EL (cell line): ENCODE measurements around the gene ROMO1.

Experiments
- DNase-seq: peaks from one replicate; pipeline ENCODE4 v3.0.0-alpha.2; 2016

Gene ROMO1

GRCh38 chr20:35699127-35699956, at the start of gene ROMO1, which contains the start of gene NFS1:
TSS of gene ROMO1 (plus strand) at chr20:35699405. CDS start at chr20:35699633, 228 bp downstream.
TSS of gene NFS1 (minus strand) at chr20:35699352. CDS start at chr20:35699288, 64 bp downstream.
- peak; percentile 86 for DNase-seq

GRCh38 chr20:35650632-35651031, 48.6 kb upstream of the ROMO1 start:
- DNase-seq = no peak

GRCh38 chr20:35651958-35652357, 47.2 kb upstream of the ROMO1 start:
- no peak for DNase-seq

- no peak for DNase-seq
These were observed 46.4 kb upstream of the ROMO1 start for GRCh38 chr20:35652641-35653429.

- no peak for DNase-seq
These were observed 45.8 kb upstream of the ROMO1 start for GRCh38 chr20:35653430-35653734.

GRCh38 chr20:35653893-35654292, 45.3 kb upstream of the ROMO1 start:
- no peak for DNase-seq

GRCh38 chr20:35654415-35654814, 44.8 kb upstream of the ROMO1 start:
- DNase-seq = no peak

GRCh38 chr20:35657271-35657670, 41.9 kb upstream of the ROMO1 start:
- DNase-seq = no peak

GRCh38 chr20:35660122-35660937, 38.9 kb upstream of the ROMO1 start:
- DNase-seq = no peak

- DNase-seq = peak; percentile 23
These were observed 38.2 kb upstream of the ROMO1 start for GRCh38 chr20:35661053-35661452.

- DNase-seq = no peak
These were observed 37.3 kb upstream of the ROMO1 start for GRCh38 chr20:35661908-35662307.

GRCh38 chr20:35662551-35662950, 36.7 kb upstream of the ROMO1 start:
- no peak for DNase-seq

- peak; percentile 38 for DNase-seq
These were observed 35.4 kb upstream of the ROMO1 start for GRCh38 chr20:35663516-35664465.

- DNase-seq = peak; percentile 92
These were observed 34.6 kb upstream of the ROMO1 start, which contains the start of the genes CPNE1 and RBM12 for GRCh38 chr20:35664466-35665206. TSS of gene CPNE1 (minus strand) at chr20:35664900. CDS start at chr20:35632923, 31,977 bp downstream. TSS of gene RBM12 (minus strand) at chr20:35664900. CDS start at chr20:35655322, 9,578 bp downstream.

GRCh38 chr20:35665949-35666288, 33.3 kb upstream of the ROMO1 start:
- DNase-seq = no peak

GRCh38 chr20:35669221-35669620, 30.0 kb upstream of the ROMO1 start:
- DNase-seq = no peak

GRCh38 chr20:35669681-35670080, 29.5 kb upstream of the ROMO1 start:
- DNase-seq = no peak

GRCh38 chr20:35673884-35674283, 25.3 kb upstream of the ROMO1 start:
- DNase-seq = no peak

GRCh38 chr20:35674921-35675320, 24.3 kb upstream of the ROMO1 start:
- no peak for DNase-seq

- DNase-seq = no peak
These were observed 18.6 kb upstream of the ROMO1 start for GRCh38 chr20:35680452-35681183.
